ENCODE results near the gene CNTNAP5.

DNA sequence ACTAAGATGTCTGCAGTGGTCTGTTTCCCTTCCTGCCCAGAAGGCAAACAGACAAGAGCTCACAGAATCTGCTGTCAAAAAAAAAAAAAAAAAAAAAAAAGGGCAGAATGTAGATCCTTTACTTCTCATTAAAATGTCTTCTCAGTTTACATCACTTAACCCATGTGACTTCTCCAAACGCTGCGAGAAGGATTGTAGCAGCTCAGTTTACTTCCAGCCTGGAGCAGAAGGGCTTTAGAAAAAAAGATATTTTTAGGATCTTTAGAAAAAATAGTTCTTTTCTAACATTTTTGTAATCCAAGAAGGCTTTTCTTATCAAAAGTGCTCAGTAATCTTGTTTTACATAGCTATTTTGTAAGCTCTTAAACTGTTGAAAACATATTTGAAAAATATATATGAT, 425.4 kb downstream of the CNTNAP5 start:
- TF ChIP-seq, protein P1, sequence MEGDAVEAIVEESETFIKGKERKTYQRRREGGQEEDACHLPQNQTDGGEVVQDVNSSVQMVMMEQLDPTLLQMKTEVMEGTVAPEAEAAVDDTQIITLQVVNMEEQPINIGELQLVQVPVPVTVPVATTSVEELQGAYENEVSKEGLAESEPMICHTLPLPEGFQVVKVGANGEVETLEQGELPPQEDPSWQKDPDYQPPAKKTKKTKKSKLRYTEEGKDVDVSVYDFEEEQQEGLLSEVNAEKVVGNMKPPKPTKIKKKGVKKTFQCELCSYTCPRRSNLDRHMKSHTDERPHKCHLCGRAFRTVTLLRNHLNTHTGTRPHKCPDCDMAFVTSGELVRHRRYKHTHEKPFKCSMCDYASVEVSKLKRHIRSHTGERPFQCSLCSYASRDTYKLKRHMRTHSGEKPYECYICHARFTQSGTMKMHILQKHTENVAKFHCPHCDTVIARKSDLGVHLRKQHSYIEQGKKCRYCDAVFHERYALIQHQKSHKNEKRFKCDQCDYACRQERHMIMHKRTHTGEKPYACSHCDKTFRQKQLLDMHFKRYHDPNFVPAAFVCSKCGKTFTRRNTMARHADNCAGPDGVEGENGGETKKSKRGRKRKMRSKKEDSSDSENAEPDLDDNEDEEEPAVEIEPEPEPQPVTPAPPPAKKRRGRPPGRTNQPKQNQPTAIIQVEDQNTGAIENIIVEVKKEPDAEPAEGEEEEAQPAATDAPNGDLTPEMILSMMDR (IDR thresholded peaks at IDR 0.05; ENCODE audit: extremely low read depth in 1 of 2, insufficient read depth in 1 of 2, low read depth in 1 of 2, low read length in 2 of 2), result no peak
- TF ChIP-seq JUN (IDR thresholded peaks at IDR 0.05; ENCODE audit: borderline replicate concordance, insufficient read depth, insufficient read length, low read depth), result no peak
- no peak for TF ChIP-seq GATA2 (IDR thresholded peaks at IDR 0.05; ENCODE audit: insufficient read depth, insufficient read length, low read depth, low read length)
- TF ChIP-seq POLR2A (IDR thresholded peaks at IDR 0.05; ENCODE audit: low read depth, low read length), result no peak
- no peak for TF ChIP-seq EZH2 (IDR thresholded peaks at IDR 0.05; ENCODE audit: borderline replicate concordance, low read depth, low read length, severe bottlenecking)
- TF ChIP-seq MYC (IDR thresholded peaks at IDR 0.05; ENCODE audit: low read depth, low read length), result no peak
- no peak for TF ChIP-seq POLR2AphosphoS5 (IDR thresholded peaks at IDR 0.05; ENCODE audit: insufficient read depth, low read depth, low read length)
- TF ChIP-seq, protein P2, sequence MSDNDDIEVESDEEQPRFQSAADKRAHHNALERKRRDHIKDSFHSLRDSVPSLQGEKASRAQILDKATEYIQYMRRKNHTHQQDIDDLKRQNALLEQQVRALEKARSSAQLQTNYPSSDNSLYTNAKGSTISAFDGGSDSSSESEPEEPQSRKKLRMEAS (IDR thresholded peaks at IDR 0.05; ENCODE audit: insufficient read depth, insufficient read length), result no peak
- no peak for TF ChIP-seq FOS (IDR thresholded peaks at IDR 0.05; ENCODE audit: borderline replicate concordance, insufficient read depth, low read length)

All from endothelial cell of umbilical vein (primary cell).